Trophoblast cell (in vitro differentiated cells and primary cell): ENCODE data around the gene FYN.

Experiments
- DNase-seq, 2 donors: peaks; one replicate each; pipeline ENCODE4 v3.0.0-alpha.2; 2016
- H2AFZ ChIP-seq: 2 replicates; pipeline ENCODE4 v1.6.1; 2013; ENCODE audit warnings: low read length, moderate library complexity, mild to moderate bottlenecking; ENCODE audit not compliant: insufficient read depth, poor library complexity
- H2AK5ac ChIP-seq: 2 replicates; pipeline ENCODE4 v1.6.1; 2013; ENCODE audit warnings: mild to moderate bottlenecking, low read length
- H2BK120ac ChIP-seq: 2 replicates; pipeline ENCODE4 v1.6.1; 2013; ENCODE audit warnings: low read length, mild to moderate bottlenecking, moderate library complexity; ENCODE audit not compliant: insufficient read depth, poor library complexity
- H2BK12ac ChIP-seq: 2 replicates; pipeline ENCODE4 v1.6.1; 2013; ENCODE audit warnings: mild to moderate bottlenecking, low read length, moderate library complexity
- H2BK5ac ChIP-seq: 2 replicates; pipeline ENCODE4 v1.6.1; 2013; ENCODE audit warnings: low read length, low read depth, moderate library complexity, mild to moderate bottlenecking; ENCODE audit not compliant: poor library complexity
- H3K14ac ChIP-seq: 2 replicates; pipeline ENCODE4 v1.6.1; 2013; ENCODE audit warnings: mild to moderate bottlenecking, low read length
- H3K18ac ChIP-seq: 2 replicates; pipeline ENCODE4 v1.6.1; 2013; ENCODE audit warnings: mild to moderate bottlenecking, low read length
- H3K23ac ChIP-seq: 2 replicates; pipeline ENCODE4 v1.6.1; 2013; ENCODE audit warnings: low read length
- H3K27ac ChIP-seq: 2 replicates; pipeline ENCODE4 v1.5.1; 2013; ENCODE audit warnings: low read depth, mild to moderate bottlenecking, inconsistent platforms, low read length, moderate library complexity
- H3K27me3 ChIP-seq: 2 replicates; pipeline ENCODE4 v1.6.1; 2013; ENCODE audit warnings: inconsistent platforms, mild to moderate bottlenecking, low read length, moderate library complexity; ENCODE audit not compliant: insufficient read depth
- H3K36me3 ChIP-seq, 2 experiments: 1 replicate in 1 of 2; 2 replicates in 1 of 2; pipeline ENCODE4 v1.6.1; 2013; ENCODE audit warnings: low read length in 2 of 2, mild to moderate bottlenecking in 2 of 2, moderate library complexity in 1 of 2; ENCODE audit not compliant: insufficient read depth in 2 of 2, control insufficient read depth in 1 of 2
- H3K4ac ChIP-seq: 2 replicates; pipeline ENCODE4 v1.6.1; 2013; ENCODE audit warnings: low read depth, mild to moderate bottlenecking, low read length, moderate library complexity
- H3K4me1 ChIP-seq, 2 experiments: 1 replicate in 1 of 2; 2 replicates in 1 of 2; pipeline ENCODE4 v1.6.1; 2013; ENCODE audit warnings: low read length in 2 of 2, mild to moderate bottlenecking in 2 of 2, moderate library complexity in 1 of 2; ENCODE audit not compliant: insufficient read depth in 2 of 2, control insufficient read depth in 1 of 2
- H3K4me2 ChIP-seq: 2 replicates; pipeline ENCODE4 v1.6.1; 2013; ENCODE audit warnings: inconsistent platforms, mild to moderate bottlenecking, low read length, moderate library complexity
- H3K4me3 ChIP-seq: 2 replicates; pipeline ENCODE4 v1.5.1; 2013; ENCODE audit warnings: mild to moderate bottlenecking, low read depth, low read length, inconsistent platforms
- H3K79me1 ChIP-seq: one replicate; pipeline ENCODE4 v1.6.1; 2013; ENCODE audit warnings: low read length
- H3K79me2 ChIP-seq: 2 replicates; pipeline ENCODE4 v1.6.1; 2013; ENCODE audit warnings: low read length, mild to moderate bottlenecking; ENCODE audit not compliant: control insufficient read depth, insufficient read depth, poor library complexity
- H3K9ac ChIP-seq: 2 replicates; pipeline ENCODE4 v1.6.1; 2013; ENCODE audit warnings: mild to moderate bottlenecking, low read length
- H3K9me3 ChIP-seq: 2 replicates; pipeline ENCODE4 v1.6.1; 2013; ENCODE audit warnings: low read depth, mild to moderate bottlenecking, control low read depth, inconsistent platforms, low read length; ENCODE audit not compliant: insufficient read depth
- H4K12ac ChIP-seq: 2 replicates; pipeline ENCODE4 v1.6.1; 2013; ENCODE audit warnings: low read depth, mild to moderate bottlenecking, low read length, moderate library complexity
- H4K8ac ChIP-seq: 2 replicates; pipeline ENCODE4 v1.6.1; 2013; ENCODE audit warnings: low read depth, mild to moderate bottlenecking, low read length, moderate library complexity
- H4K91ac ChIP-seq: one replicate; pipeline ENCODE4 v1.6.1; 2013; ENCODE audit warnings: low read depth, mild to moderate bottlenecking, low read length, moderate library complexity
- WGBS: extraction: QIAGEN DNeasy Blood & Tissue Kit; methylation state at CpG from one replicate; pipeline ENCODE4 v1.1.7; 2013; ENCODE audit warnings: missing lambda C conversion rate; ENCODE audit not compliant: insufficient read length, insufficient coverage; ENCODE audit errors: extremely low coverage; 5-methylcytosine and 5-hydroxymethylcytosine counted together

The FYN gene

DNA sequence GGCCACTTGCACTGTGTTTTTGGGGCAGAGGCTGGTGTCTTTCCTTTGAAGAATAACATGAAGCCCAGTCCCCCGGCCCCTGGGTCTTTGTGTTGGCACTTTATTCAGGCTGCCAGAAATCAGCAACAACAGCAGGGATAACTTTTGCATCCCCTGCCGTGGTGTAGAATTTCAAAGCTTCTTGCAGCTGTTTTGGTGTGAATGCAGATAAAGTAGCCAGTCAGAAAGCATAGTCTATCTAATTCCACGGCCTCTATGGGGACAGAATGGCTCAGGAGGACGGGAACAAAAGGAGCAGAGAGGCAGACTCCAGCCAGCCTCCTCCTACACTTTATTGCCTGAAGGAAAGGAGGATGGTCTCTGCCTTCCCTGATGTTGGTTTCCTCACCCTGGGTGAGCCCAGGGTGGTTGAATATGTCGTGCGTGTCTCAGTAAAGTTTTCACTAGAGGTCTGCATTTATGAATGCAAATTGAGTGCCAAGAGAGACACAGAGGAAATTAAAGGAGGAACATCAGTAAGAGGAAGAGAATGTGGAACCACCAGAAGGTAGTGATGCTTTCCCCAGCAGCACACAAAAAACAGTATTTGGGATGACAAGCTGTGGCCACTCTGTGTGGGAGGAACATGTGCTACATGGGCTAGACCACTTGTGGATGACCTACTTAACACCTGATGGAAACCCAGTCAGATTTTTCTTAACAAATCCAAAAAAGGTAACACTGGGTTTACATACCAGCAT is 141.6 kb downstream of the FYN start:
- no peak overlapping the region for H3K23ac ChIP-seq
- H4K8ac ChIP-seq: no peak overlapping the region
- peaks cover 8% of the 10 kb centered on the region for H3K9me3 ChIP-seq
- no peak overlapping the region for H3K4me2 ChIP-seq
- no peak overlapping the region for H3K14ac ChIP-seq
- H4K91ac ChIP-seq: no peak overlapping the region
- no peak overlapping the region for H2BK120ac ChIP-seq
- no CpG with 5 or more reads among the region's 6 CpGs for WGBS
- H3K4me3 ChIP-seq: no peak overlapping the region
- H2BK5ac ChIP-seq: no peak overlapping the region
- H3K36me3 ChIP-seq: no peaks in the 10 kb centered on the region
- H3K27ac ChIP-seq: no peak overlapping the region
- H2AFZ ChIP-seq: no peak overlapping the region
- peaks cover 0 to 2% of the 10 kb centered on the region in 2 experiments for H3K4me1 ChIP-seq
- no peaks in the 10 kb centered on the region for H3K79me1 ChIP-seq
- no peaks in the 10 kb centered on the region for H3K79me2 ChIP-seq
- no peak overlapping the region for H3K18ac ChIP-seq
- H3K27me3 ChIP-seq: no peaks in the 10 kb centered on the region
- H3K4ac ChIP-seq: no peak overlapping the region
- no peak overlapping the region for H2AK5ac ChIP-seq
- DNase-seq: no peak
- H2BK12ac ChIP-seq: no peak overlapping the region
- H4K12ac ChIP-seq: no peak overlapping the region
- no peak overlapping the region for H3K9ac ChIP-seq

DNA sequence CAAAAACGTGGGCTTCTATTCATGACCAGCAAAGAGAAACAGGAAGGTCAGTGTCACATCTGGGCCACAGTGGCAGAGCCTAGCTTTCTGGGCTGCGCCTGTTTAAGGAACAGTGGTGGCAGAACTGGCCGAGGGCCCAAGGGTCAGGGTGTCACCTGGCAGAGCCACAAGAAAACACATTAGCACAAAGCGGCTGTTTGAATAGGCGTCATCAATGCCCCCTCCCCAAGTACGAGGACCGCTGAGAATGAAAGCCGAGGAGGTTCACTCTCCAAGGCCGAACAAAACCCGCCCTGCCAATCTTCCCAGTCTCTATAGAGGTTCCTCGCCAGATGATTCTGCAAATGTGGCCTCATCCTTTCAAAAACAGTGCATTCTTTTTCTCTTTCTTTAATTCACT is 142.4 kb downstream of the FYN start:
- no peak overlapping the region for H4K8ac ChIP-seq
- WGBS: no CpG with 5 or more reads among the region's 11 CpGs

DNA sequence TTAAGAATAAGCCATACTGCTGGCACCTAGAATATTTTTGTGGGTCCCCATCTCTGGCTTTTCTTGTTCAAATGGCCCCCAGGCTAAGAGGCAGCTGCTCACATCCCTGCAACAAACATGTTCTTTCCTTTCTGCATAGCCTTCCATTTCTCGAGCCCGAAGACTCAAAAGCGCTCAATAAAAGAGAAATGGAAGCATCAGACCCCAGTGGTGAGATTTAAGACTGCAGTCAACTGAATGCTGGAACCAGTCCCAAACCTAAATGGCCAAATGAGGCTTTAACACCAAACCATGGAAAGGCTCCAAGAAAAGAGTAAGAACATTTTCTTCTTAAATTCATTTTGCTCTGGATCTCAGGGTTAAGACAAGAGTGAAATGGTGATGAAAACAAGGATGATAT is 145.4 kb downstream of the FYN start:
- H2AFZ ChIP-seq: no peak overlapping the region
- no peak overlapping the region for H3K4me2 ChIP-seq
- H2BK12ac ChIP-seq: no peak overlapping the region
- H3K27me3 ChIP-seq: no peaks in the 10 kb centered on the region
- no peak overlapping the region for H3K14ac ChIP-seq
- WGBS: no CpG with 5 or more reads among the region's 3 CpGs
- H3K23ac ChIP-seq: no peak overlapping the region
- no peaks in the 10 kb centered on the region for H3K36me3 ChIP-seq
- no peak overlapping the region for H2AK5ac ChIP-seq
- peaks cover 6% of the 10 kb centered on the region for H3K9me3 ChIP-seq
- no peak overlapping the region for H4K8ac ChIP-seq
- H4K91ac ChIP-seq: no peak overlapping the region
- no peak overlapping the region for H3K4ac ChIP-seq
- H2BK5ac ChIP-seq: no peak overlapping the region
- H3K27ac ChIP-seq: no peak overlapping the region
- no peak overlapping the region for H2BK120ac ChIP-seq
- H3K4me3 ChIP-seq: no peak overlapping the region
- H3K4me1 ChIP-seq: peaks cover 0 to 2% of the 10 kb centered on the region in 2 experiments
- H3K9ac ChIP-seq: no peak overlapping the region
- no peaks in the 10 kb centered on the region for H3K79me1 ChIP-seq
- no peak overlapping the region for H3K18ac ChIP-seq
- H3K79me2 ChIP-seq: no peaks in the 10 kb centered on the region
- H4K12ac ChIP-seq: no peak overlapping the region
- DNase-seq: peak in 1 of 2 donors; percentile 29

More for the DNA sequence above, 142.4 kb downstream of the FYN start:
- H3K27ac ChIP-seq: no peak overlapping the region
- no peak overlapping the region for H3K18ac ChIP-seq
- H2BK5ac ChIP-seq: no peak overlapping the region
- no peak overlapping the region for H2BK120ac ChIP-seq
- H3K79me2 ChIP-seq: no peaks in the 10 kb centered on the region
- no peak overlapping the region for H3K4me3 ChIP-seq
- H3K14ac ChIP-seq: no peak overlapping the region
- DNase-seq: no peak
- no peak overlapping the region for H4K91ac ChIP-seq
- H2AFZ ChIP-seq: no peak overlapping the region
- H3K79me1 ChIP-seq: no peaks in the 10 kb centered on the region
- no peaks in the 10 kb centered on the region for H3K27me3 ChIP-seq
- no peak overlapping the region for H3K4ac ChIP-seq
- H3K9ac ChIP-seq: no peak overlapping the region
- no peak overlapping the region for H2AK5ac ChIP-seq
- no peak overlapping the region for H3K23ac ChIP-seq
- no peak overlapping the region for H4K12ac ChIP-seq
- no peaks in the 10 kb centered on the region for H3K36me3 ChIP-seq
- peaks cover 8% of the 10 kb centered on the region for H3K9me3 ChIP-seq
- H3K4me1 ChIP-seq: peaks cover 0 to 2% of the 10 kb centered on the region in 2 experiments
- H2BK12ac ChIP-seq: no peak overlapping the region
- H3K4me2 ChIP-seq: no peak overlapping the region

DNA sequence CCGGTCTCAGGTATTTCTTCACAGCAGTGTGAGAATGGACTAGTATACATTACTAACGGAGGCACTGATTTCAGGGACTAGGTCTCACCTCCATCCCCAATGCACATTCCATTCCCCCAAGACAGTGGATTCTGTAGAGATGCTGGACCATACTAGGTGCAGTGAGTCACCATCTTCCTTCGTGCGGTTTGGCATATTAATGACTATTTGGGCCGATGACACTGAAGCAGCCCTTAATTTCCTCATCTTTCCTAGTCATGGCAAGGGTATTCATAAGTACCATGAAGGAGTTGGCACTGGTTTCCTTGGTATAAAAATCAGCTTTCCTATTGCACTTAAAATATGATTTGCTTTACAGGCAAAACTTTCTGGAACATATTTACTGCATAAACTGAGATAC is 146.2 kb downstream of the FYN start:
- no peak overlapping the region for H4K91ac ChIP-seq

More for the DNA sequence above, 146.2 kb downstream of the FYN start:
- H3K79me1 ChIP-seq: no peaks in the 10 kb centered on the region
- no CpG with 5 or more reads among the region's 5 CpGs for WGBS
- no peak overlapping the region for H2AFZ ChIP-seq
- no peak overlapping the region for H3K27ac ChIP-seq
- H3K27me3 ChIP-seq: no peaks in the 10 kb centered on the region
- H2AK5ac ChIP-seq: no peak overlapping the region
- H2BK5ac ChIP-seq: no peak overlapping the region
- H3K4me3 ChIP-seq: no peak overlapping the region
- no peaks in the 10 kb centered on the region for H3K79me2 ChIP-seq
- no peak overlapping the region for H2BK12ac ChIP-seq
- H4K8ac ChIP-seq: no peak overlapping the region
- DNase-seq: no peak
- no peak overlapping the region for H3K9ac ChIP-seq
- no peak overlapping the region for H2BK120ac ChIP-seq
- no peak overlapping the region for H3K4ac ChIP-seq
- no peak overlapping the region for H3K18ac ChIP-seq
- H3K36me3 ChIP-seq: no peaks in the 10 kb centered on the region
- H3K23ac ChIP-seq: no peak overlapping the region
- no peaks in the 10 kb centered on the region for H3K9me3 ChIP-seq
- H3K14ac ChIP-seq: no peak overlapping the region
- no peak overlapping the region for H4K12ac ChIP-seq
- H3K4me1 ChIP-seq: peaks cover 0 to 2% of the 10 kb centered on the region in 2 experiments
- no peak overlapping the region for H3K4me2 ChIP-seq
